GM23248 (cell line): Measurements from ENCODE around the gene RPL7L1.

Source experiments
- EZH2 ChIP-seq: fragments of 200-600 bp; sonication (generic); IDR thresholded peaks from 2 replicates; pipeline ENCODE4 v1.6.1; 2018; ENCODE audit warnings: antibody characterized with exemption, mild to moderate bottlenecking; ENCODE audit not compliant: insufficient read depth, poor library complexity, severe bottlenecking
- EZH2phosphoT487 ChIP-seq: fragments of 200-600 bp; sonication (generic); IDR thresholded peaks from 2 replicates; pipeline ENCODE4 v1.6.1; 2018; ENCODE audit warnings: antibody characterized with exemption, moderate library complexity, mild to moderate bottlenecking, low read depth; ENCODE audit not compliant: insufficient read depth

DNA sequence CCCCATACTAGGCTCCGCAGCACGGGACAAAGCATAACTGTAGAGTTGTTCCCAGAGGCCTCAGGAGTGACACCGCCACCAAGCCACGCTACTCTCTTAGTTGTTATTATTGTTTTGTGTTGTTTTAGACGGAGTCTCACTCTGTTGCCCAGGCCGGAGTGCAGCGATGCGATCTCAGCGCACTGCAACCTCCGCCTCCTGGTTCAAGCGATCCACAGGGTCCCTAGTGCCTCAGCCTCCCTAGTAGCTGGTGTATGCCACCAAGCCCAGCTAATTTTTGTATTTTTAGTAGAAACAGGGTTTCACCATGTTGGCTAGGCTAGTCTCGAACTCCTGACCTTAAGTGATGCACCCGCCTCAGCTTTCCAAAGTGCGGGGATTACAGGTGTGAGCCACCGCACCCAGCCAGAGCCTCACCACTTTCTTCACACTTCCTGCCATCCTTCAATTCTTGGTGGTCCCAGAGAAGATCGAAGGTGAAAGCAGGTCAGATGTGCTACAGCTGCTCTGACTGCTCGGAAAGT, 11.8 kb downstream of the RPL7L1 start:
- TF ChIP-seq EZH2phosphoT487 (no peak), EZH2 (no peak)
